22Rv1 (cell line): Measurements from ENCODE around the gene TBX15.

Experiments used
- ZFX ChIP-seq: fragments of 450-650 bp; IDR thresholded peaks from 2 replicates; pipeline ENCODE4 v1.6.1; 2017; ENCODE audit warnings: antibody characterized with exemption, borderline replicate concordance
- TF ChIP-seq, protein P1 (sequence below): fragments of 450-650 bp; IDR thresholded peaks from 2 replicates; pipeline ENCODE4 v1.5.1; 2017; ENCODE audit warnings: mild to moderate bottlenecking

DNA sequence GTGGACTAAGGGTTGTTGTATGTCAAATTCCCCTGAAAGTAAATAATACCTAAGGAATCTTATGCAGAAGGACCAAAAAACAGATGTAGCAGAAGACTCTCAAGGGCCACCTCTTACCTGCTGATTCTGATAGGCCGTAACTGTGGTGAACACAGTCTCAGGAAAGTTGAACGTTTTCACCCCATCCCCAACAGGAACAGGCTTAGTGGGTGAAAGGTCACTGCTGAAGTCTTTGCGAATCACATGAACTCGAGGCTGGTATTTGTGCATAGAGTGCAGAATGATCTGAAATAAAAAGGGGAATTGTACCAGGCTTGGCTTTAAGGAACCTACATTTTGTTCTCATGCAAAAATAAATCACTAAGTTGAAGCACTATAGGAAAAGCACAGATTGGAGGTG, 64.8 kb downstream of the TBX15 start:
- TF ChIP-seq, protein P1, sequence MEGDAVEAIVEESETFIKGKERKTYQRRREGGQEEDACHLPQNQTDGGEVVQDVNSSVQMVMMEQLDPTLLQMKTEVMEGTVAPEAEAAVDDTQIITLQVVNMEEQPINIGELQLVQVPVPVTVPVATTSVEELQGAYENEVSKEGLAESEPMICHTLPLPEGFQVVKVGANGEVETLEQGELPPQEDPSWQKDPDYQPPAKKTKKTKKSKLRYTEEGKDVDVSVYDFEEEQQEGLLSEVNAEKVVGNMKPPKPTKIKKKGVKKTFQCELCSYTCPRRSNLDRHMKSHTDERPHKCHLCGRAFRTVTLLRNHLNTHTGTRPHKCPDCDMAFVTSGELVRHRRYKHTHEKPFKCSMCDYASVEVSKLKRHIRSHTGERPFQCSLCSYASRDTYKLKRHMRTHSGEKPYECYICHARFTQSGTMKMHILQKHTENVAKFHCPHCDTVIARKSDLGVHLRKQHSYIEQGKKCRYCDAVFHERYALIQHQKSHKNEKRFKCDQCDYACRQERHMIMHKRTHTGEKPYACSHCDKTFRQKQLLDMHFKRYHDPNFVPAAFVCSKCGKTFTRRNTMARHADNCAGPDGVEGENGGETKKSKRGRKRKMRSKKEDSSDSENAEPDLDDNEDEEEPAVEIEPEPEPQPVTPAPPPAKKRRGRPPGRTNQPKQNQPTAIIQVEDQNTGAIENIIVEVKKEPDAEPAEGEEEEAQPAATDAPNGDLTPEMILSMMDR = no peak
- TF ChIP-seq ZFX = no peak
